T47D (cell line): ENCODE data around the gene PTRHD1.
A peak's percentile ranks its signal among the peaks of the same experiment; 100 is the strongest.
"Not testable (repeated sequence)": the region's sequence is repeated elsewhere in the genome, so short reads cannot be mapped to it uniquely, and the experiment has no call there.

Source experiments
- DNase-seq, 2 experiments: peaks; one replicate each; pipeline versions ENCODE4 v3.0.0 to v3.0.0-alpha.2; 2011 to 2012; ENCODE audit warnings: low read depth in 1 of 2, low spot score in 1 of 2
- JUND ChIP-seq: IDR thresholded peaks from 2 replicates; pipeline ENCODE4 v1.6.1; 2012; ENCODE audit warnings: low read depth
- in situ Hi-C: cut with HindIII; loops from 2 replicates; pipeline ENCODE4 v1.10.0; 2016; ENCODE audit warnings: low sequenced_read_pairs, low pct_unique_long_range_greater_than_20kb

The PTRHD1 gene

GRCh38 chr2:24792874-24793760 lies at the start of gene PTRHD1, which contains the start of gene CENPO:
PTRHD1 (minus strand) TSS chr2:24793391; CDS start chr2:24793377, 14 bp downstream.
CENPO (plus strand) TSS chr2:24793425; CDS start chr2:24793920, 495 bp downstream.
- in situ Hi-C loops: no loop called here
- peak; percentile 84 to 95 for DNase-seq

GRCh38 chr2:24842081-24843050 lies 49.2 kb upstream of the PTRHD1 start:
- in situ Hi-C loops: no loop called here
- no peak for TF ChIP-seq JUND
- no peak for DNase-seq

More at GRCh38 chr2:24792874-24793760, at the start of gene PTRHD1, which contains the start of gene CENPO:
- no peak for TF ChIP-seq JUND

GRCh38 chr2:24840962-24841945 lies 48.1 kb upstream of the PTRHD1 start:
- in situ Hi-C loops: no loop called here
- DNase-seq: no peak
- no peak for TF ChIP-seq JUND

- in situ Hi-C loops: no loop called here
- no peak for DNase-seq
Observed at GRCh38 chr2:24840164-24840869, 47.1 kb upstream of the PTRHD1 start.

GRCh38 chr2:24839729-24840128 lies 46.5 kb upstream of the PTRHD1 start:
- TF ChIP-seq JUND: no peak
- no peak for DNase-seq

More at GRCh38 chr2:24840164-24840869, 47.1 kb upstream of the PTRHD1 start:
- no peak for TF ChIP-seq JUND

GRCh38 chr2:24838541-24838940 lies 45.4 kb upstream of the PTRHD1 start:
- no peak for TF ChIP-seq JUND
- in situ Hi-C loops: no loop called here
- no peak for DNase-seq

More at GRCh38 chr2:24839729-24840128, 46.5 kb upstream of the PTRHD1 start:
- in situ Hi-C loops: no loop called here

- no peak for DNase-seq
- in situ Hi-C loops: no loop called here
- no peak for TF ChIP-seq JUND
Observed at GRCh38 chr2:24837996-24838513, 44.9 kb upstream of the PTRHD1 start.

GRCh38 chr2:24836706-24837105 lies 43.5 kb upstream of the PTRHD1 start:
- in situ Hi-C loops: no loop called here
- no peak for DNase-seq
- no peak for TF ChIP-seq JUND

GRCh38 chr2:24836206-24836605 lies 43.0 kb upstream of the PTRHD1 start:
- DNase-seq: no peak
- no peak for TF ChIP-seq JUND
- in situ Hi-C loops: no loop called here

- DNase-seq, in situ Hi-C loops: not testable (repeated sequence)
Observed at GRCh38 chr2:24835411-24835810, 42.2 kb upstream of the PTRHD1 start.
